NCI-H510A treated with DMSO at 0.1 percent for 48 hours (cell line): ENCODE data around the gene BICRAL.
"Not testable (repeated sequence)": the region's sequence is repeated elsewhere in the genome, so short reads cannot be mapped to it uniquely, and the experiment has no call there.

Source experiments
- DNase-seq: peaks from one replicate; lab custom pipeline; 2025; lab: John Stamatoyannopoulos, UW

The BICRAL gene

GRCh38 chr6:42791706-42792320 is 10.0 kb downstream of the BICRAL start:
- DNase-seq, result peak; percentile 87

DNA sequence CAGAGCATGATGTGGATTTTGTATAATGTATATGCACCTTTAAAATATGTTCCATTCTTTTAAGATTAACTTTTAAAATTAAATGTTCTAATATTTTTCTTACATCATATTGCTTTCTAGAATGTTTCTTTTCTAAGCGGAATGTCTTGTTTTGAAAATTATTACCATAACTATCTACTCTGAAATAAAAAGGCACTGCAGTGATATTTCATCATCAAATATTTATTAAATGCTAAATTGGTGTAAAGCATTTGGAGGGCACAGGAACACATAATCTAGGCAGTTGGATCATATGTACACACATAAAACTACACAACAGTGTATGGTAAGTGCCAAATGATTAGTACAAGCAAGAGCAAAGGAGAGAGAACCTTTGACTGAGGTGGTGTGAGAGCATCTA is 13.8 kb downstream of the BICRAL start:
- no peak for DNase-seq

GRCh38 chr6:42796171-42796570 is 14.3 kb downstream of the BICRAL start:
- no peak for DNase-seq

GRCh38 chr6:42797696-42798095 is 15.8 kb downstream of the BICRAL start:
- DNase-seq, result not testable (repeated sequence)

DNA sequence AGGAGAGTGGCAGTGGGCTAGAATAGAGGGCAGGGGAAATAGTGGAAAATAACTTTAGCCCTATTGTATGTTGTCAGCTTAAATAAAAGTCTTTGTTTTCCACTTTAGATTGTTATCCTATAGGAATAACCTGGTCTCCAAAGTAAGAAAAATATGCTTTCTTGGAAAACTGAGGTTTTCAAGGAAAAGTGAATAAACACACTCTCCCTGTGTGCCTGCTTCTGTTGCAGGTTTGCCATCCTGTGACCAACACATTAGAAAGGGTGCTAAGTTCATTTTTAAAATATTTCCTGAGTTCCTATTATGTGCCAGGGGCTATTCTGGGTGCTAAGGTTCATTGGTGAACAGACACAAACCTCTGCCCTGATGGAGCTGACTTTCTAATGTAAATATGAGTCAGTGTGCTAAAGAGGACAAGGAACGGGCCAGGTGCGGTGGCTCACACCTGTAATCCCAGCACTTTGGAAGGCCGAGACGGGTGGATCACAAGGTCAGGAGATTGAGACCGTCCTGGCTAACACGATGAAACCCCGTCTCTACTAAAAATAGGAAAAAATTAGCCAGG is 23.5 kb downstream of the BICRAL start:
- DNase-seq, result peak; percentile 24

DNA sequence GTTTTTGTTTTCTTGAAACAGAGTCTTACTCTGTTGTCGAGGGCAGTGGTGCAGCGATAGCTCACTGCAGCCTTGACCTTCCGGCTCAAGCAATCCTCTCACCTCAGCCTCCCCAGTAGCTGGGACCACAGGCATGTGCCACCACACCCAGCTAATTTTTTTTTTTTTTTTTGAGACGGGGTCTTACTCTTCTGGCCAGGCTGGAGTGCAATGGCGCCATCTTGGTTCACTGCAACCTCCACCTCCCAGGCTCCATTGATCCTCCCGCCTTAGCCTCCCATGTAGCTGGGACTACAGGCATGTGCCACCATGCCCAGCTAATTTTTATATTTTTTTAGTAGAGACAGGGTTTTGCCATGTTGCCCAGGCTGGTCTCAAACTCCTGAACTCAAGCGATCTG is 24.5 kb downstream of the BICRAL start:
- not testable (repeated sequence) for DNase-seq

DNA sequence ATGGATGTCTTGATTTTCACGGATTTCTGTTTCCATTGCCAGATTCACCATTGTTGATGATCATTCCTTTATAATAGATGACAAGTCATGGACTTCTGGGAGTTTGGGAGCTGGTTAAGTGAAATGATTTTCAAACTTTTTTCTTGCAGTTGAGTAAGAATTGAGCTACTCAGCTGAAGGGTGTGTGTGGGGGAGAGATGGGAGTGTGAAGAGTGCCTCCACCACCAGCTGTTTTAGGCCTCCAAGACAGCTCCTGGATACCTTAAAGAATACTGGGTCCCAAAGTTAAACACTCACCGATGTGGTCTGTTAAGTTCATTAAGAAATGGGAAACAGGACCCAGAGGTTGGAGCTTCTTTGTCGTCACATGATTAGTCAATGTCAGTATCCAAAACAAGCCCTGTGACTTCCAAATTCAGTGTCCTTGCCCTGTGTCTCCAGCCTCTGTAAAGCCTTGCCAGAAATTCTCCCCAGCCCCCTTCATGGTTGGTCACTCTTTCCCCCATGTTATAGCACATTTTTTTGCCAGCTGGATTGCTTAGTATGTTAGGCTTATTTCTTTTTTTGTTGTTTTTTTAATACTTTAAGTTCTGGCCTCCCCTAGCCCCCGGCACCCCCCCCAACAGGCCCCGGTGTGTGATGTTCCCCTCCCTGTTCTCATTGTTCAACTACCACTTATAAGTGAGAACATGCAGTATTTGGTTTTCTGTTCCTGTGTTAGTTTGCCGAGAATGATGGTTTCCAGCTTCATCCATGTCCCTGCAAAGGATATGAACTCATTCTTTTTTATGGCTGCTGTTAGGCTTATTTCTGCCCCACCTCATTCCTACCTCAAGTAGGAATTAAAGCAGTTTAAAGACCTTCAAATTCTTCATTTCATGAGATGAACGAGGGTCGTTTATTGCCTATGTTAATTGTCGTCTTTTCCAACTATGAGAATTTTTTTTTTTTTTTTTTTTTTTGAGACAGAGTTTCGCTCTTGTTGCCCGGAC is 26.9 kb downstream of the BICRAL start:
- no peak for DNase-seq

GRCh38 chr6:42813074-42813645 is 31.3 kb downstream of the BICRAL start:
- no peak for DNase-seq

DNA sequence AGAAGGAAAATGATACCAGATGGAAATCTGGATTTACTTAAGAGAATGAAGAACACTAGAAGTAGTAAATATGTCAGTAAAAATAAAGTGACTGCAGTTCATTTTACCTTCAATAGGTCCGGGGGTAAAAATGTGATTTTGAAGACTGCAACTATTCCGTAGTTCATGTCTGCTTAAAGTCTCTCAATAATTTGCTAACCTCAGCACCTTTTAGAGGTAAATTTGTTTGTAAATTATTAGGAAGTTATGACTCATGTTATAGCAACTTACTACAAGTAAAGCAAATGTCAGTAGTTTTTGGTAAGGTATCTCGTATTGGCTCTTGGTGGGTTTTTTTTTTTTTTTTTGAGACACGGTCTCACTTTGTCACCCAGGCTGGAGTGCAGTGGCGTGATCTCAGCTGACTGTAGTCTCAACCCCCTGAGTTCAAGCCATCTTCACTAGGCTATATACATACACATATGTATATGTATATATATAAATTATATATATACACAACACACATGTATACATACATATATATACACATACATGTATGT is 32.1 kb downstream of the BICRAL start:
- DNase-seq, result no peak

- not testable (repeated sequence) for DNase-seq
Measured at GRCh38 chr6:42815726-42816125, 33.9 kb downstream of the BICRAL start.

GRCh38 chr6:42817907-42818306 is 36.1 kb downstream of the BICRAL start:
- no peak for DNase-seq

- no peak for DNase-seq
Measured at GRCh38 chr6:42818416-42818815, 36.6 kb downstream of the BICRAL start.

GRCh38 chr6:42818878-42819277 is 37.0 kb downstream of the BICRAL start:
- DNase-seq, result no peak

- peak; percentile 99 for DNase-seq
Measured at GRCh38 chr6:42819803-42820511, 38.1 kb downstream of the BICRAL start.

DNA sequence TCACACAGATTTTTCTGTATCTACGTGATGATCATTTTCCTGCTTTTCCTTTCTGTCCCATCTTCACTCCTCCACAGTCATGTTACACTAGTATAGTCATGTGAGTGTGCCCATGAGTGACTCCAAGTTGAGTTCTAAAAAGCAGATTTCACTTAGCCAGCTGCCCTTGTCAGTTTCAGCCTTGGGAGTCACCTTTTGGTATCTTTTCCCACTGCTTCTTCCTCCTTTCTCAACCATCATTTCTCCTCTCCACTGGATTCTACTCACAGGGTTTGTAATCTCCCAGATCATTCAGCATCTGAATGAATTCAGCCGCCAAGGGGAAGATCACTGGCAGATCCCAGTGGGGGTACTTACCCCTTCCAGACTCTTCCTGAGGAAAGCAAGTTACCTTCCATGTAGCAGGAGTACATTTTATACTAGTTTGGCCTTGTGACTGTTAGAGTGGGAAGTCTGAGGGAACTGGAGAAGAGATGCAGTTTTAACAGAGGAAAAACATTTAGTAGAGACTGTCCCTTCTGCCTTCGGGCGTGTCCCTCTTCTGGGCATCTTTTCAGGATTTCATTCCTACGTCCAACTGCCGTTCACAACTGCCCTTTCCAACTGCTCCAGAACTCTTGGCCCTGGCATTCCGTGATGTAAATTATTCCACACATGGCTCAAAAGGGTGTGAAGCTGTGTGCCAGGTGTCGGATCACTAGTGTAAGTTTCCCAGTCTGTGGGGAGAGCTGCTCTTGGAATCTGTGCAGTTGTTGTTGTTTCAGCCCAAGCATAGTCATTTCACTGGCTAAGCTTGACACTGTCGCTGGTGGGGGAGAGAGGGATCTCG is 38.9 kb downstream of the BICRAL start:
- DNase-seq, result peak; percentile 58

DNA sequence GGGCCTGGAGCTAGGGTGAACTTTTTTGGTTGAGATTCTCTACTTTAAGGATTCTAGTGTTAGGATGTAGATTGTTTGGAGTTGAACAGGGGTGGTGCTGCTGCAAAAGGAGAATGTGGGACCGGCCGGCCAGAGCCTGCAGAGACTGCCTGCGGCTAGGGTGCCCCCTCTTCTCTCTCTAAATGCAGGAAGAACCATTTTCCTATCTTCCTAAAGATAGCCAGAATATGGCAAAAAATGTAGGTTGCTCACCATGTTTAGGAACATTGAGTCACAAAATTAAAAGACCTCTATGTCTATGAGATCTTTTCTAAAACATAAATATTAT is 39.5 kb downstream of the BICRAL start:
- no peak for DNase-seq

DNA sequence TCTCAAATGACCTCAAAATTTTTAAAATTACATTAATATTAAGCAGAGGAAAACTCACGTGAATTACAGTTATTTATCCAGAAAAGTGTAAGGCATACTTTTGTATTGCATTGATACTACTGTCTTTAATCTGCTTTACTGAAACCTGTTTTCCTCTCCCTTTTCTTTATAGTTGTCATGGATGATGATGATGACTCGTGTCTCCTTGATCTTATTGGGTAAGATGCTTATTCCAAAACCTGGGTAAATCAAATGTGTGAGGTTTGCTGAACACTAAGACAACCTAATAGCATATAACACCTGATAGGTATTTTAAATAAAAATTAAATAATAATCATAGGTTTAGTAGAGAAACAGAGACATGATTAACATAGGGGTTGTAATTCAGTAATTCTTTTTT is 40.0 kb downstream of the BICRAL start:
- DNase-seq, result no peak

GRCh38 chr6:42829561-42830092 is 47.8 kb downstream of the BICRAL start:
- DNase-seq, result no peak

GRCh38 chr6:42831237-42831636 is 49.4 kb downstream of the BICRAL start:
- no peak for DNase-seq

DNA sequence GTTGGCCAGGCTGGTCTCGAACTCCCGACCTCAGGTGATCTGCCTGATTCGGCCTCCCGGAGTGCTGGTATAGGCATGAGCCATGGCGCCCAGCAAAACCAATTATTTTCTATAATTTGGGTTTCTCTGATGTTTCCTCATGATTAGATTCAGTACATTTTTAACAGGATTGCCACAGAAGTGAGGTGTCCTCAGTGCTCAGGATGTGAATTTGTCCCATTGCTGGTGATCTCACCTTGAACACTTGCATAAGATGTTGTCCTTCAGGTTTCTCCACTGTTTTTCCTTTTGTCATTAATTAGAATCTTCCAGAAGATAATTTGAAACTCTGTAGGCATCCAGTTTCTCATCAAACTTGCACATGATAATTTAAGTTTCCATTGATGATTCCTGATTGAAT is 52.2 kb downstream of the BICRAL start:
- DNase-seq, result no peak
